T-helper 22 cell (primary cell): ENCODE data around the gene FNTB.
"Not testable (repeated sequence)": the region's sequence is repeated elsewhere in the genome, so short reads cannot be mapped to it uniquely, and the experiment has no call there.

Source experiments
- DNase-seq: peaks from one replicate; pipeline ENCODE4 v3.0.0-alpha.2; 2020; ENCODE audit warnings: low read depth

Gene FNTB

DNA sequence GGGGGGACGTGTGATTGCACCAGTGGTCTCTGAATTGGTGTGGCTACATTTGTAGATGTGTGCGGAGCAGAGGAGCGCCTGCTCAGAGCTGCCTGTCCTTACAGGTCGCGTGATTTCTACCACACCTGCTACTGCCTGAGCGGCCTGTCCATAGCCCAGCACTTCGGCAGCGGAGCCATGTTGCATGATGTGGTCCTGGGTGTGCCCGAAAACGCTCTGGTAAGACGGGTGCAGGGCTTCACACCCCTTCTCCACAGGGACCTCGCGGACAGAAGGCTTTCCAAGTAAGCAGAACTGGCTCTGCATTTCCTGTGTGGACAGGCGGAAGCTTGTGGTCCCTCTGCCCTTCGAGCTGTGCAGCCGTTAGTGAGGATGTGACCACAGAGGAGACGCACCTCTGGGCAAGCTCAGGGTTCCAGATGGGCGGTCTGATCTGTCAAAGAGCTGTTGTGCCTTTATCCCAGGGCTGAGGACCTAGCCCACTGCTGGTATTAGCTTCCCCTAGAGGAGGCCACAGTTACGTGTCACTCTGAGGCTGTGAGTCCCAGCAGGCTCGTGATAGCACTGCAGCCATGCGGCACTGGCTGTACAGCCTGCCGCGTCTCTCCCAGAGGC lies 67.9 kb downstream of the FNTB start:
- DNase-seq = no peak

DNA sequence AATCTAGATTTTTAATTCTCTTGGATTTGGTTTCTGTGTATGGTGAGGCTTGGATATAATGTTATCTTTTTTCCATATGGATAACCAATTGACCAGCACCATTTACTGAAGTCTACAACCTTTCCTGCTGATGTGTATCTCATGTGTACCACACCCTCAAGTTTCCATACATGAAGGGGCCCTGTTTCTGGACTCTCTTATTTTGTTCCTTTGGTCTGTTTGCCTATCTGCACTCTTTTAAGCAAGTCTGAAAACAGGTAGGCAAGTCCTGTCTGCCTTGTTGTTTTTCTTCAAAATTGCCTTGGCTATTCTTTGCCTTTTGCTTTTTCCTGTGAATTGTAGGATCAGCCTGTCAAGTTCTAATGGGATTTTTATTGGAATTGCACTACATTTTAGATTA lies 71.0 kb downstream of the FNTB start:
- no peak for DNase-seq

DNA sequence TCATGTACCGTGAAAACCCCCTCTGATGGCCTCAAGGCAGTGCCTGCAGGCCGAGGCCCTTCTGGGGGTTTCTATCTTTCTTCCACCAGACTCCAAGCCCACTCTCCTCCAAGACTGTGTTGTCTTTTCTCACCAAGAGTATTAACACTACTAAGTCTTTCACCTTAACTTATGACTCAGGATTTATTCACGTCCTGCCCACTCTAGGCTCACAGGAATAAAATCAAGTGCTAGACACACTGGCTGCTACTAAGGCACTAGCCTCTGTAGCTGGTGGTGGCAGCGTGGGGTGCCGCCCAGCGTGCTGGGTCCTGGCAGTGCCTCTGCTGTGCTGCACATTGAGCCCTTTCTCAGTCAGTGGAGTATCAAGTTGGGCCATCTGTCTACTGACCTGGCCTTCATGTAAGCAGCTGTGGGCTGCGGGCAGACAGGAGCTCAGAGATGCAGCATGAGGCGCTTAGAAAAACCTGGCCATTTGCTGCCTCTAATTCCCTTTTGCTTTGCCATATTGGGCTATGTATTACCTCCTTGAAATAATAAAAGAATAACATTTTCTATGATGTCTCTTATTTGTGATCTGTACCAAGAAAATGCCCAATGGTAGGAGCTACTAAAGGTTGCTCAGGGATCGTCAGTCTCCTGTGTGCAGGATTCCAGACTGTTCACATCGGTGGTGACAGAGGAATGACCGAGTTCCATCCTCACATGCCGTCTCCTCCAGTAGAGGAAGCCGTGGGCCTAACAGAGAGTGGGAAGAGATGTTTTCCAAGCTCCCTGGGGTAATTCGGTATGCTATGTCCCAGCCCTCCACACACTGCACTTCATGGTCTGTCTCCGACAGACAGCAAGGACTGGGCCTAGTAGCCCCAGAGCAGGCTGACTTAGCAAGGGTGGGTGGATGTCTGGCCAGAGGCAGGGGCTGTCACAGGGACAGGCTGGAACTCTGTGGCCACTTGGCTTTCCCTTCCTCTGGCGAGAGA lies 75.7 kb downstream of the FNTB start:
- DNase-seq = no peak

DNA sequence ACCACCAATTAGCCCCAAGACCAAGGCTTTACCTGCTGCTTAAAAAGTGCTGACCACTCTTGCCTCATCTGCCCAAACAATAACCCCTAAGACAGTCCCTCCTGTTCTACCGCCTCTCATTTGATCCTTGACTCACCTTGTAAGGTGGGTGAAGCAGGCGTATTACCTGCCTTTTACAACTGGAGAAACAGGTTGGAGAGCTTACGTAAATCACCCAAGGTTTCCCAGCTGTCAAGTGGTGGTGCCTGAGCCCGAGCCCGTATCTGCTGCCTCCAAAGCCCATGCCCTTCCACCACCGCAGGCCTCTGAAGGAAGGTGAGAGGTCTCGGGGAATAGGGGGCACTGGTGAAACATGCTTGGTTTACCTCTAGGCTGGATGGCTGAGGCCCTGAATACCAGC lies 79.0 kb downstream of the FNTB start:
- no peak for DNase-seq

DNA sequence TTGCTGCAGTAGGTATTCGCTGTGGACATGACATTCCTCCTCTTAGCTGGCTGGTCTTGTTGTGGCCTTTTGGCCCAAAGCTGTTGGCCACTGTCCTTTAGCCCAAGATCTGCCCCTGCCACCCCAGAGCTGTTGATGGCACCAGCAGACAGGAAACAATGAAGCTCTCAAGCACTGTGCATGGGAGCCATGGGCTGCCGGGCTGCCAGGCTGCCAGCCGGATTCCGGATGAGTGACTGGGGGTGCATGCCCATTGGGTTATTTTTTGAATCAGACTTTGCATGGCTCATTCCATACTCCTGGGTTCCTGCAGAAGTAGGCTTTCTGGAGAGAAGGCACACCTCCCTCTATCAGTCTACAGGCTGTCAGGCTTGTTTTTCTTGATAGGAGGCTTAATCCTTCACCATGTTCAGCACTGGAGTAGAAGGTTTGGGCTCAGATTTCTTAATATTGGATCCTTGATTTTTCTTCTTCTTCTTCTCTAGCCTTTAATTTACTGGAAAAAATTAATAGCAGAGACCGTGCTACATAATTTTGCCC lies 83.2 kb downstream of the FNTB start:
- DNase-seq = no peak

DNA sequence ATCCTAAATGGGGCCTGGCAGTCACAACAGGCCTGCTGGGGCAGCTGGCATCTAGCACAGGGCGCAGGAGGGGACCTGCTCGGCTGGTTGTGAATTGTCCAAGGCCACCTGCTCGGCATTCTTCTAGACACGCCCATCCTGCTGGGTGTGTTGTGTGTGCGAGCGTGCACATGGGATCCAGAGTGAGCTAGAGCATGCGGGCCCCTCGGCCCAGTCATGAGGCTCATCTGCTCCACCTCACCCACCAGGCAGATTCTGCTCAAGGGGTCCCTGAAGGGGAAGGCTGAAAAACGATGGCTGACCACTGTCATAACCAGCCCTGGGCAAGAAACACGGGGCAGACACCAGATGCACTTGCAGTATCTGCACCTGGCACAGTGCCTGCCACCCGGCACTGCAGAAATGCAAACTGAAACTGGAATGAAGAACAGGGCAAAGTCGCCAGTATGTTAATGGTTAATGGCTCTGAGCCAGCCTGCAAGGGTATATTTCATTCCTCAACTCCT lies 83.8 kb downstream of the FNTB start:
- DNase-seq = no peak

DNA sequence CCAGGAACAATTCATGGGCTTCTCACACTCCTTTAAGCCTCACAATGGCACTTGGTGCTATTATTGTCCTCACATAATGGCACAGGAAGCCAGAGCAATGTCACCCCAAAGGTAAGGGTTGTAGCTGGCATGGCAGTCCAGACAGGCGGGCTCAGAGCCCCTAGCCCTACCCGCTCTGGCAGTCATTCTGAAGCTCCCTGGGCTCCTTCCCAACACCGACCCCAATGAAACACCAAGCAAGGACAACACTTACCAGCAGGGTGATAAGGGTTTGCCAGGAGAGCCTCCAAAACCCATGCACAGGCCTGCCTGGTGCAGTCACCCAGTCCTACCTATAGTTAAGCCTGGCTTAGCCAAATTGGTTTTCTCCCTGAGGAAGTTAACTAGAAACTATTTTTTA lies 84.8 kb downstream of the FNTB start:
- no peak for DNase-seq

DNA sequence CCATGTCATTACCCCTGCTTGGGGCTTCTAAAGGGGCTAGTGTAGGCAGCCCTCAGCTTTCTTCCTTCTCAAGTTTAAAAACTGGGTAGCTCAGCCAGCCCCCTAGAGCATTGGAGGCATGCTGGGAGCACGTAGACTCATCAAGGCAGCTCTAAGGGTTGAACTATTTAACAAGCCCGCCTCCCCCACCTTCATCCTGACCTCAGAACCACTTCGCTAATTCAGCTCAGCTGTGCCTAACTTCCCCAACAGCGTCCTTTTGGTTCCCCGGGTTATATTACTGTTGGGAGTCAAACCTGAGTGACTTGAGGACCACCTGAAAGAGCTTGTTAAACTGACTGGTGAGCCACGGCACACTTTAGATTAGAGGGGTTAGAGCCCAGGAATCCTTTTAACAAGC lies 85.6 kb downstream of the FNTB start:
- DNase-seq = no peak

DNA sequence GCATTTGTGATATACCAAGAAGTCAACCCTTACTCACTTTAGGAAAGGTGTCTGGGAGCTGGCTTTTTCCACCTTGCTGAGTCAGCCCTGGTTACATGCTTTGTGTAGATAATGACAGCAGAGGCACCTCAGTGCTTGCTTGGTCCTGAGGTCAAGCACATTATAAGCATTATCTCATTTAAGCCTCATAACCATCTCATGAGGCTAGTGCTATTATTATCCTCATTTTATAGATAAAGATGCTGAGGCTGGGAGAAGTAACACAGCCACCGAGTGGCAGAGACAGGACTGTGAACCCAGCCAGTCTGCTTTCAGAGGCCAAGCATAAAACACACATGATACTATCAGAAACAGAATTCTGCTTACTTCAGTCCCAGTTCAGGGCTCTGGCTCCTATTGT lies 86.2 kb downstream of the FNTB start:
- no peak for DNase-seq

DNA sequence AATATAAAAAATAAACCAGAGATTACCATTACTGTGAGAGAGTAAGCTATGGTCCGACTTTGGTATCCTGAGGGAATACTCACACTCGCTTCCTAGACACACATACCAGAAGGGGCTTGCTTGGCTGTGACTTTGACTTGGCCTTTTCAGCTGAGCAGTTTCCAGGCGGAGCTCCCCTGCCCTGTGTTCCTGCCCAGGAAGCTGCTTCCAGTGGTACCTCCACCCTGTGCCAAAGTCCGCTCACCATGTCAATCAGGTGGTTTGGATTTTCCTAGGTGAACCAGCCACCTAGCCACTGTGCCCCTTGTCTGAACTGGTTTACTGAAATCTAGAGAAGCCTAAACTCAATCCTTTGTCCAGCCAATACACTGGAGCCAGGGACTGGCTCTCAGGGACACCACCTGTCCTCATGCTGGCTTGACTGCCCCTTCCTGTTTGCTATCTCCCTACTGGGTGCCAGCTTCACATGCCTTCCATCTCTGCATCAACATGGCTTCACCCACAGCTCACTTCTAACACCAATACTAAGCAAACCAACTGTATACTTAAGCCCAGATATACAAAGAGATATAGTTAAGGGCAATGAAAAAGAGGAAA lies 87.0 kb downstream of the FNTB start:
- no peak for DNase-seq

DNA sequence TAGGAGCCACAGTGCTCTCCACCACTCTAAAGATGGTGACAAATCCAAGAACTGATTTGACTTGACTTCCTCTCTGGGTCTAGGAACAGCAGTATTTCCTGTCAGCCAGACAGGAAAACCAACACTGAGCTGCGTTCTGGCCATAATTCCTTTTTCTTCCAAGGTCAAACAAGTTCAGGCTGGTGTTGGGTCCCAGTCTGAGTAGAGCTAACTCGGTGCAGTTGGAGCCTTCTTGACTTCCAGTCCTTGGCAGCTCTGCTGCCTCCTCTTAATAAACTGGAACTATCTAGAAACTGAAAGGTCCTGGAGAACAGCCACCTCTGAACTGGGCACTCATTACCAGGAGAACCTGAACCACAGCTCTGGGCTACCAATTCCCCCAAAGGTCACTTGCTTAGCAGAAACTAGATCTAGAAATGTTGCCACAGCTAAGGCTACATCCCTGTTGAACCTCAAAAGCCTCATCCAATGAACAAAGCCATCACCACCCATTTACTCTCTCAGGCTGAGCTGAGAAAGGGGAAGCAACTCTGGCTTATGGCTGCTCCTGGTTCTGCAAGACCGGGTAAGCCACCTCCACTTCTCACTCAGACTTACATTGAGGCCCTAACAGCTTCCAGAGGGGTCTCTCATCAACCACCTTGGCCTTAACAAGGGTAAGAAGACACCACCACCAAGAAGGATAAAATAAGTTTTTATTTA lies 87.9 kb downstream of the FNTB start:
- DNase-seq = no peak

DNA sequence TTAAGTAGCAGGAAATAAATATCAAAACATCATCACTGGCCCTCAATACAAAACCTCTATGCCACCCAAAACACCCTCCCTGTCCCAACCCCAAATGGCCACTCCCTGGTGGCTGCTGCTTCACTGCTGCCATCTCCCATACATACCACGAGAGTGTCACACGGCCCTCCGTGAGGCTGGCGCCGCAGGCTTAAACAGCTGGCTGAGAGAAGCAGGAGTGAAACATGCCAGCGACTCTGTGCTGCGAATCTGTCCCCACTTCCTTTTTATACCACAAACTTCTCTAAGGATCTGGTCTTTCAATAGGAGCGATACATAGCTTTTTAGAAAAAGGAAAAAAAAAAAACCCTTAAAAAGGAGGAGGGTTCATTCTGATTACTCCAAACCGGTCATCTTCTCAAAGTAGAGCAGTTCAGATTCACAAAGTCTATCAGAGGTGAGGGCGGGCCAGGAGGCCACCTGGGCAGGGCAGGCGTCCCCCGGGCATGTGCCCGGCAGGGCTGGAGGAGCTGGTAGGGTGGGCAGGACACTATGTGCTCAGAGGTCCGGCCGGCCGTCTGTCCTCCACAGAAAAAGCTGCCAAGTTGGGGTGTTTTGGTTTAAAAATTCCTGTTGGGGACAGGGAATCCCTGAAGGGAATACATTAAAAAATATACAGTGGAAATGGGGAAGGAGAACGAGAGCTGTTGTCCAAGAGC lies 89.1 kb downstream of the FNTB start:
- DNase-seq = no peak

DNA sequence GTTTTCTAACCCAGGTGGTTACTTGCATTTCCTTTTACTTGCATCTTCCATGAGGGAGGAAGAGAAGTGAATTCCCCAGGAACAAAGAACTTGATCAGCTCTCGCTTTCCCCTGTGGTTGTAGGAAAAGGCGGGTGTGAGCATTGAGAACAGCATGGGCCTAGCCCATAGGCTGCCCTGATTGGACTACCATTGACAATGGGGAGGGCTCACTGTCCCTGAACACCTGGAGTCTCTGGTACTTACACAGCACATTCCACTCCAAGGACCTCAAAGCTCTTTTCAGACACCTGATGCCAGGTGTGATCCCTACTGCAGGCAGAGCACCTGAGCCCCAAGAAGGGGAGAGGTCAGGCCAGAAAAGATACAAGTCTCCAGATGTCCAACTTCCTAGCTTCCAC lies 90.6 kb downstream of the FNTB start:
- no peak for DNase-seq

DNA sequence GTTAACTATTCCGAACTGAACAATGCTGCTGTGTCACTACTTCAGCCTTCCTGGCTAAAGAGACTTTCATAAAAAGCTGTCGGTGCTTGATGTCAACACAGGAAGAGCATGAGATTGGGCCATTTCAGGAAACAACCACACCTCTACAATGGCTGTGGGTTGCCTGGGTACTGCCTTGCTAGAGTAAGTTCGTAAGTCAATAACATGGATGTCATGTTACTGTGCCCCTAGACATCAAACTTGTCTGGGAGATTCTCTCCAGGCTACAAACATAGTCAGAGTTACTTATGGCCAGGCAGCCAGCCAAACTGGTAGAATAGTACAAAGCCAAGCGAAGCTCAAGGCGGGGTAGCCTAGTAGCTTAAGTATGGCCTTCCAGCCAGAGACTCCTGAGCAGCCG lies 92.5 kb downstream of the FNTB start:
- DNase-seq = no peak

DNA sequence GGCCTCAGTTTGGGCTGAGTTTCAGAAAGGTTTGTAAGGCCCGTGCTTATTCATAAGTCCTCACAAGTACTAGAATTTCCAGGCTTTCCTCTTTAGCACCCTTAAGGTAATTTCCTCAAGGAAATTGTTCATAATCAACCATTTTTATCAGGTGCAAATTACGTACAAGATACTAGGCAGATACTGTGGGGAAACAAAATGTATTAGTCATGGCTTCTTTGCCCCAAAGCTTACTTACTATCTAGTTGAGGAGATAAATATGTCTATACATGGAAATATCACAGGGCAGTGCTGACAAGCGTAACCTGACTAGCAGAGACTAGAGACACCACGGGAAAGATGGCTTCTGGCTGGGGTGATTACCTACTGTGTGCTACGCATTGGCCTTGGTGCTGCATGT lies 93.1 kb downstream of the FNTB start:
- DNase-seq = no peak

DNA sequence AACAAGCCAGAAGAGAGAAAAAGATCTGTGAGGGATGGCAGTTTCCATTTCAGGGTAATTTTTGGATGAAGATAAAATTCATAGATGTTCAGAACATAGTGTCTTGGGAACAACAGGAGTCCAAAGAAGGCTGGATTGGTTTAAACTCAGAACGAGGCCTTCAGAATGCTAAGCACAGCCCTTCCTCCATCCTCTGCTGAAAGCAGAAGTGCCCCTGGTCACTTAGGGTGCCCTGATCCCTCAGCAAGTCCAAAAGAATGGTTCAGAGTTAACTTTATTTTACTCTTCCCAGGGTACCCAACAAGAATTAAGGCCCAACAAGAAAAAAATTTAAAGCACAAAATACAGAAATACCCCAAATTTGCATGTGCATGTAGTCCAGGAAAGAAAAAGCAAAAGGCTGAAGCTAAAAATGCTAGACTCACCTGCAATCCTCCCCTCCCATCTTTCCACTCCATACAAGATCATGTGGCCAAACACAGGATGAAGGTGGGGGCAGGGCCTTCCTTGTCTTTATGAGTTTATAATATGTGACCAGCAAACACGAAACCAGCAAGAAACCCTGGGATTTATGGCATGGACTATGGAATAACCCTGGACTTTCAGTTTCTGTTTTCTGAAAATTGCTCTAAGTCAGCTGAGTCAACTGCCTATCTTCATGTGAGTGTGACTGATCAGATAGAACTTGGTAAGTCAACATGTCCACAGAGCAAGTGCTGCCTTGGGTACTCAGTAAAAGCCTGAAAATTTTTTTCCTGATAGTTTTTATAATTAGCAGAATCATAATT lies 94.5 kb downstream of the FNTB start:
- DNase-seq = no peak

DNA sequence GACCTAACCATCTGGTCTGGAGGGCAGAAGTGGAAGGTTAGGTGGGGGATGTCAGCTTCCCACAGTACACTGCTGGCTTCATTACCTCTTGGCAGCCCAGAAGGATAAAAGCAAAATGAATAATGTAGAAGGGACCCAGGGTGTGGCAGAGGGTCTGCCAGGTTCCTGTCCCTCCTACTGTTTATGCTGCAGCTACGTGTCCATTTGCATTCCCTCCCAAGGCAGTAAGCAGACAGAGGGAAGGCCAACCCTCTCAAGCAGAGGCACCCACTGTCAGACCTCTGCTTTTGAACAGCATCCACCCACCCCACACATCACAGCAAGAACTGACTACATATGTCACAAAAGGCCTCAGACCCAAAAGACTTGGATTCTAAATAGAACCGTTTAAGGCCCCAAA lies 96.2 kb downstream of the FNTB start:
- DNase-seq = no peak

DNA sequence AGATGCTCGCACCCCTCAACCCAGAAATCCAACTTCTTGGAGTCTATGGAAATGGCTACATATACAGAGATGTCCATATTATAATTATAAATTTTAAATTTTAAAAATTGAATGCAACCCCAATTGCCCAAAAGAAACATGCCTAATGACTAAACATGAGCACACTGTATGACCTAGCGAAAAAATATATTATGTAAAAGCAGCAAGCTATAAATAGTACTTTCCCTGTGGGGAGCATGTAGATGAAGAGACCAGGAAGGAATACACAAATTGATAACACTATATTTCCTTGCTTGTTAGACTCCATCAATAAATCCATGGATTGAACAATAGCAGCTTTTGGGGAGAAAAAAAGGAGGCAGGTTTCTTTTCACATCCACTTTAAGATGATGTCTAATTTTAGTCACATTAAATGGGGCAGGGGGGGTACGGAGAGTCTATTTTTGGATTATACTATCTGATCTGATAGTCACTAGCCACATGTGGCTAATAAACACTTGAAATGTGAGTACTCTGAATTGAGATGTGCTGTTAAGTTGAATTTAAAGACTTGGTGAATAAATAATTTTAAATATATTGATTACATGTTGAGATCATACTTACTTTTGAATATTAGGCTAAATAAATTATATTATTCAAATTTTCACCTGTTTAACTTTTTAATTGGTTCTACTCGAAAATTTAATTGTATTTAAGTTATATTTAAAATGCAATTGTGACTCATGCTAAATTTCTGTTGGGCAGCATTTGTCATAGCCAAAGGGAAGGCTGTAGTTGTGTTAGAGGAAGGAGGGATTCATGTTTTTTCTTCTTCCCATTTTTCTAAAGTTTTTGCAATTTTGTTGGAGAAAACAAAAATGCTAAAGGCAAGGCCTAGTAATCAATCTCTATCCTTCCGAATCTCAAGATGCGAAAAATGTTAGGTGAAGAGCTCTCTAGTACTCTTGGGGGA lies 98.1 kb downstream of the FNTB start:
- DNase-seq = no peak

DNA sequence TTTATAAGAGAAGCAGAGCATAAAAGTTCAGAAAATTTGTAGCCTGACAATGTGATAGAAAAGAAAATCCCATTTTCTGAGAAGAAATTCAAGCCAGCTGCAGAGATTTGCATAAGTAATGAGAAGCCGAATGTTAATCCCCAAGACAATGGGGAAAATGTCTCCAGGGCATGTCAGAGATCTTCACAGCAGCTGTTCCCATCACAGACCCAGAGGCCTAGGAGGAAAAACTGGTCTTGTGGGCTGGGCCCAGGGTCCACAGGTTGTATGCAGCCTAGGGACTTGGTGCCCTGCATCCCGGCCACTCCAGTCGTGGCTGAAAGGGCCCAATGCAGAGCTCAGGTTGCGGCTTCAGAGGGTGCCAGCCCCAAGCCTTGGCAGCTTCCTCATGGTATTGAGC lies 100.0 kb downstream of the FNTB start:
- DNase-seq = not testable (repeated sequence)
